SIG-M5 (cell line): ENCODE measurements around the gene ELOVL1.
"Not testable (repeated sequence)": the region's sequence is repeated elsewhere in the genome, so short reads cannot be mapped to it uniquely, and the experiment has no call there.

Experiments
- DNase-seq: peaks from one replicate; lab custom pipeline; 2025; lab: John Stamatoyannopoulos, UW

Gene ELOVL1

DNA sequence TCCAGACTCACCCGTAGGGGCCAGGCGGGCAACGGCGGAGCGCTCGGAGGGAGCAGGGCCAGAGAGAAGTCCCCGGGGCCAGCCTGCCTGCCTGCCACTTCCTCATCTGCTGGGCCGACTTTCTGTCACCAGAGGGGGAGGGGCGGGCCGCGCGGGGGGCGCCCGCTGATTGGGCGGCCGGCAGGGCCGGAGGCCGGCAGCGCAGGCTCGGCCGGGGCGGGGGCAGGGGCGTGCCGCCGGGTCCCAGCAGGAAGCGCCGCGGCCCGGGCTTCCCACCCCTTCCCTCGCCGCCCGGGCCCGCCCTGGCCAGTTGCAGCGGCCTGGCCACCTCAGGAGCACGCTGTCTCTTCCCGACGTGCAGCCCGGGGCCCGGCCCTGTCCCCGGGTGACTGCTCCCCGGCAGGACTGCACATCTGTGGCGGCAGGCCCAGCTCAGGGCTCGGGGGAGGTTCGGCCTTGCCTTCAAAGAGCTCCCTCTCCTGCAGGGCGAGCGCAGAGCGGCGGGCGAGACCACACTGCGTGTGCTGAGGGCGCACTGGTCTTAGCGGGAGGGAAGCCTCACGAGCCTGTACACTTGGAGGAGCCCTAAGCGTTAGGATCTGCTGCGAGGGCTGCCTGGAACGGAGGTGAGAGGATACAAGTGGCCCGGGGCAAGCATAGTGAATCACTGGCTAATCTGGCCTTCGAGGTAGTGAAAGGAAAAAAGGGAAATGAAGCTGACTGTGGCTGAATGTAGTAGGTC is at the start of gene ELOVL1:
TSS of gene ELOVL1 (minus strand) at position 108 of the 742 bp plus-strand sequence. CDS start 2,402 bp downstream, outside the sequence.
- peak; percentile 62 for DNase-seq

DNA sequence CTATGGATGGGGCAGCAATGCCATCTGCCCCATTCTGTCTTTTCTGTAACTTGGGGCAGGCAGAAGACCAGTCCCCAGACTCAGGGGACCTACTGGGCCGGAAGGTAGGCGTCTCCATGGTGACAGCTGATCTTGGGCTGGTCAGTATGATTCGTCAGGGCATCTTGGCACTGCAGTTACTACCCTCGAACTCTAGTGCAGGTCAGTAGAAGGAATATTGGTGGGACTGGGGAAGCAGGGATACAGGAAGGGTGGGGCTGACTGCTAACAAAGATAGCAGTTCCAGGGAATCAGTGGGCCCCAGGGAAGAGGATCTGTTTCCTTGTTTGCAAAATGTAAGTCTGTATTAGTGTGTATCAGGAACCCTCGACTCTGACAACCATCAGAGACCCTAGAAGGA is 48.1 kb upstream of the ELOVL1 start:
- DNase-seq: no peak

GRCh38 chr1:43414634-43415223 is 46.9 kb upstream of the ELOVL1 start:
- no peak for DNase-seq

DNA sequence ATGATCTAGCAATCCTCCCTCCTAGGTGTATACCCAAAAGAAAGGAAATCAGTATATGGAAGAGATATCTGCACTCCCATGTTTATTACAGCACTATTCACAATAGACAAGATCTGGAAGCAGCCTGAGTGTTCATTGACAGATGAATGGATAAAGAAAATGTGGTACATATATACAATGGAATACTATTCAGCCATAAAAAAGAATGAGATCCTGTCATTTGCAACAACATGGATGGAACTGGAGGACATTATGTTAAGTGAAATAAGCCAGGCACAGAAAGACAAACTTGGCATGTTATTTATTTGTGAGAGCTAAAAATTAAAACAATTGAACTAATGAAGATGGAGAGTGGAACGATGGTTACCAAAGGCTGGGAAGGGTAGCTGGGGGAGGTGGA is 45.6 kb upstream of the ELOVL1 start:
- DNase-seq: not testable (repeated sequence)

GRCh38 chr1:43410571-43410970 is 42.8 kb upstream of the ELOVL1 start:
- no peak for DNase-seq

DNA sequence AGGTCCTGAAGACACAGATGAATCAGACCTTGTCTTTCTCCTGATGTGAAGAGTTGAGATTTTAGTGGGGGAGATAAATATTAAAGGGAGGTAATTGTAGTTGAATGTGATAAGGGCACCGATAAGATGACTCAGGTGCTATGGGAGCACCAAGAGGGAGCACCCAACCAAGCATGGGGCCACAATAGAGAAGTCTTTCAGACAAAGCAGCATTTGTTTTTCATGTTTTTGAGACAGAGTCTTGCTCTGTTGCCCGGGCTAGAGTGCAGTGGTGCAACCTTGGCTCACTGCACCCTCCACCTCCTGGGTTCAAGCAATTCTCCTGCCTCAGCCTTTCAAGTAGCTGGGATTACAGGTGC is 38.0 kb upstream of the ELOVL1 start:
- no peak for DNase-seq

DNA sequence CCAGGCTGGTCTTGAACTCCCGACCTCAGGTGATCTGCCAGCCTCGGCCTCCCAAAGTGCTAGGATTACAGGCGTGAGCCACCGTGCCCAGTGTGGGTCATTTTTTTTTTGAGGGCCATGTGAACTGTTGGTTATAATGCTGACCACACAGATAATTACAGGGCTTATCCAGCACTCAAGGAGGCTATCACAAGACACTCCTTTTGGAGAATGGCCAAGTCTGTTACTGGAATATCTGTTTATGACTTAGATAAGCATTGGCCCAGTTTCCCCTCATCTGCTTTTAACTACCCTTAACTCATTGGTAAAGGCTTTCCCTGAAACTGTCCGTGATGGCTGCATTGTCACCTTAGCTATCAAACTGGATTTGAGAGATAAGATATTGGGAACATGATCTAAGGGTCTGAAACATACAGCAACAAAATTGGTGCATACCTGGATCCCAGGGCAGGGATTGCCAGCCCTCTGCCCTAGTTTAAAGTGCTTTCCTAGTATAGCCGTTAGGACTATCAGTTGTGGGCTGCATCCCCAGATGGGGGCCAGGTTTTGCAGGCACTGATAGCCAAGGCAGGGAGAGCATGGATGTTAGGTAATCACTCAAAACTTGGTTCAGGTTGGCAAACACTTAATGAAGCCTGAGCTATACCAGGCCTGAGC is 37.5 kb upstream of the ELOVL1 start:
- no peak for DNase-seq

- no peak for DNase-seq
These were observed 36.5 kb upstream of the ELOVL1 start for GRCh38 chr1:43404353-43404752.

DNA sequence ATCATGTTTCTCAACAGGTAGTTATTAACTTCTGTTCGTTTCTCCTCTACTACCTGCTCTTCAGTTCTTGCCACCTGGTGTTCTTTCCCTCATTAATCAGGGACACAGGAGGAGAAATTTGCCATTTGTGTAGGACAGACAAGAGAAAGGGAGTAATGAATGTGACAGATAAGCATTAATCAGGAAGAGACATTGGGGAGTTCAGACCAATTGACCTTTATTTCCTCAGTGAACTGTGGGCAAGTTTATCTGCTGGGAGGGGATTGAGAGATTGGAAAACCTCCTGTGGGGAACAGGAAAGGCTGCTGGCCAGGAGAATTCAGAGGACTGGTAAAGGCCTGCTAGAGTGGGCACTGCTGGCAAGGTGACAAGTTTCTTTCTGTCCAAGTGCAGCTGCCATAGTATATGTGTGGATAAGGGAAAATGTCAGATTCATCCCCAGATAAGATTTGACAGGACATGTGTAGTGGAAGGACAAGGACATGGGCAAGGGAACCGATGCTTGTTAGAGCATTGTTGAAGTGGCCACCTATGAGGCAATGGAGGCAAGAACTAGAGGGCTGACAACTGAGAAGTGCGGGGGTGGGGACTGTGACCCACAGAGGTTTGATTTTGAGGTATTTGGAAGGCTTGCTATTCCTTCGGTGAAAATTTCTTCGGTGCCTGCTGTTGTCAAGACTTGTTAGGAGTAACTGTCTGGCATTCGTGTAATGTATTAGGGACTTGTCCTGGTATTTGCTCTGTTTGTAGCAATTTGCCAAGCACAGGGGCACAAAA is 34.5 kb upstream of the ELOVL1 start:
- DNase-seq: no peak

- not testable (repeated sequence) for DNase-seq
These were observed 32.6 kb upstream of the ELOVL1 start for GRCh38 chr1:43400441-43400840.

- DNase-seq: no peak
These were observed 30.4 kb upstream of the ELOVL1 start for GRCh38 chr1:43398227-43398626.

- no peak for DNase-seq
These were observed 28.2 kb upstream of the ELOVL1 start for GRCh38 chr1:43396059-43396458.

GRCh38 chr1:43395523-43395922 is 27.7 kb upstream of the ELOVL1 start:
- DNase-seq: no peak

- DNase-seq: no peak
These were observed 24.9 kb upstream of the ELOVL1 start for GRCh38 chr1:43392702-43393101.

- peak; percentile 50 for DNase-seq
These were observed 21.8 kb upstream of the ELOVL1 start, which contains the start of the genes MED8 and SZT2 for GRCh38 chr1:43389326-43390313. Gene MED8, minus strand, starts transcription at chr1:43389800. Its CDS starts 36 bp downstream, at chr1:43389764. Gene SZT2, plus strand, starts transcription at chr1:43389899. Its CDS starts 70 bp downstream, at chr1:43389969.

GRCh38 chr1:43388613-43389012 is 20.8 kb upstream of the ELOVL1 start:
- no peak for DNase-seq

- DNase-seq: no peak
These were observed 20.3 kb upstream of the ELOVL1 start for GRCh38 chr1:43387976-43388599.

GRCh38 chr1:43386676-43387075 is 18.9 kb upstream of the ELOVL1 start:
- no peak for DNase-seq

DNA sequence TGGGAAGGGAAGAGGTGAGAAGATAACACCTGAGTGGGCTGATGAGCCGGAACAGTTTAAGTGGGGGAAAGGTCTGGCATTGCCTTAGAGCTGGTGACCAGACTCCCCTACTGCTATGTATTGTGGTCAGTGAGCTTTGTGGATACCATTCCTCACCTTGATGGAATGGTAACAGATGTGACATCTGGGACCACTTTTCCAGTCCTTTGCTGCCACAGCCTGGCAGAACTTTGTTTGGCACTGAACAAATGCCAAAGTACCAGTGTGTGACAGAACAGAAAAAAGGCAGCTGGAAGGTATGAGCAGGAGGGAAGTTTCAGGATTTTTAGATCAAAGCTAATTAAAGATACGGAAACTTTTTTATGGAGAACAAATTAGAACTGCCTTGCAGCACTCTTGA is 15.6 kb upstream of the ELOVL1 start:
- no peak for DNase-seq

GRCh38 chr1:43382027-43382779 is 14.4 kb upstream of the ELOVL1 start:
- DNase-seq: no peak
